ENCODE results near the gene GPR157.

The GPR157 gene

GRCh38 chr1:9107136-9107535 lies 21.8 kb downstream of the GPR157 start:
- DNase-seq (ENCODE audit: extremely low read depth, low read depth) = no peak
- H3K4me3 ChIP-seq (replicated peaks; ENCODE audit: low read depth, low read length) = no peak overlapping the region
- no peak for TF ChIP-seq CTCF (IDR thresholded peaks at IDR 0.05; ENCODE audit: low read depth, low read length, missing control alignments)

GRCh38 chr1:9106286-9106685 lies 22.6 kb downstream of the GPR157 start:
- no peak for DNase-seq (ENCODE audit: extremely low read depth, low read depth)
- TF ChIP-seq CTCF (IDR thresholded peaks at IDR 0.05; ENCODE audit: low read depth, low read length, missing control alignments) = no peak
- no peak overlapping the region for H3K4me3 ChIP-seq (replicated peaks; ENCODE audit: low read depth, low read length)

- TF ChIP-seq CTCF (IDR thresholded peaks at IDR 0.05; ENCODE audit: low read depth, low read length, missing control alignments) = no peak
- DNase-seq (ENCODE audit: extremely low read depth, low read depth) = no peak
- no peak overlapping the region for H3K4me3 ChIP-seq (replicated peaks; ENCODE audit: low read depth, low read length)
These were observed 23.5 kb downstream of the GPR157 start for GRCh38 chr1:9105336-9105867.

- peak; percentile 73 for TF ChIP-seq CTCF (IDR thresholded peaks at IDR 0.05; ENCODE audit: low read depth, low read length, missing control alignments)
- no peak overlapping the region for H3K4me3 ChIP-seq (replicated peaks; ENCODE audit: low read depth, low read length)
- no peak for DNase-seq (ENCODE audit: extremely low read depth, low read depth)
These were observed 27.3 kb downstream of the GPR157 start for GRCh38 chr1:9101510-9102146.

GRCh38 chr1:9100471-9101043 lies 28.3 kb downstream of the GPR157 start:
- TF ChIP-seq CTCF (IDR thresholded peaks at IDR 0.05; ENCODE audit: low read depth, low read length, missing control alignments) = no peak
- no peak overlapping the region for H3K4me3 ChIP-seq (replicated peaks; ENCODE audit: low read depth, low read length)
- DNase-seq (ENCODE audit: extremely low read depth, low read depth) = no peak

- TF ChIP-seq CTCF (IDR thresholded peaks at IDR 0.05; ENCODE audit: low read depth, low read length, missing control alignments) = no peak
- DNase-seq (ENCODE audit: extremely low read depth, low read depth) = no peak
- H3K4me3 ChIP-seq (replicated peaks; ENCODE audit: low read depth, low read length) = no peak overlapping the region
These were observed 29.3 kb downstream of the GPR157 start for GRCh38 chr1:9099555-9099954.

Data from HFF-Myc (cell line).